Measurements from ENCODE around the gene CROCC.
"Not testable (repeated sequence)": the region's sequence is repeated elsewhere in the genome, so short reads cannot be mapped to it uniquely, and the experiment has no call there.

The CROCC gene

DNA sequence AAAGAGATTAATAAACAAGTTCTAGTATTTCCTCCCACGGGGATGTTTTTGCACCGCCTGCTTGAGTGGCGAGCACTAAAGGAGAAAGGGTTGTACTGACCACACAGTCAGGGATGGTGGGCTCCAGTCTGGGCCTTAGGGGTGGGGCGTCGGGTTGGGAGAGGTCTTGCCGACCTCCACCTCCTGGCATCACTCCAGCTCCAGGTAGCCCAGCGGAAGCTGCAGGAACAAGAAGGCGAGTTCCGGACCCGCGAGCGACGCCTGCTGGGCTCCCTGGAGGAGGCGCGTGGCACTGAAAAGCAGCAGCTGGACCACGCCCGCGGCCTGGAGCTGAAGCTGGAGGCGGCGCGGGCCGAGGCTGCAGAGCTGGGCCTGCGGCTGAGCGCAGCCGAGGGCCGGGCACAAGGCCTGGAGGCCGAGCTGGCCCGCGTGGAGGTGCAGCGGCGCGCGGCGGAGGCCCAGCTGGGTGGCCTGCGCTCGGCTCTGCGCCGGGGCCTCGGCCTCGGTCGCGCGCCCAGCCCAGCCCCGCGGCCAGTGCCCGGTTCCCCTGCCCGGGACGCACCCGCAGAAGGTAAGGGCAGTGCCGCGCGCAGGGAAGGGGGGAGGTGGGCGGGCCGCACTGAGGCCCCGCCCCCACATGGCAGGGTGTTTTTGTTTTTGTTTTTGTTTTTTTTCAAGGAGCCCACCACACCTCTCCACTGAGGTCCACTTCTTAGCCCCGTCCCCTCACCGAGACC lies 39.0 kb downstream of the CROCC start:
- Histone ChIP-seq H3K36me3 (ENCODE audit: control insufficient read depth, insufficient read depth, low read length) (peaks cover 19% of the 10 kb centered on the region), H3K4me3 (ENCODE audit: low read length) (peak overlapping the region; percentile 42; the same call in 1 of the 2 replicates), H3K4me1 (ENCODE audit: control insufficient read depth, insufficient read depth, low read length) (no peaks in the 10 kb centered on the region), H3K27me3 (ENCODE audit: control insufficient read depth, insufficient read depth, low read length) (no peaks in the 10 kb centered on the region), H3K27ac (ENCODE audit: low read length) (no peak overlapping the region), H3K9me3 (ENCODE audit: control insufficient read depth, insufficient read depth, low read length) (no peaks in the 10 kb centered on the region)
- no CpG with 5 or more reads among the region's 57 CpGs for WGBS (ENCODE audit: insufficient coverage, insufficient read length)
- peak; percentile 74 for DNase-seq (ENCODE audit: low read depth, low spot score)

DNA sequence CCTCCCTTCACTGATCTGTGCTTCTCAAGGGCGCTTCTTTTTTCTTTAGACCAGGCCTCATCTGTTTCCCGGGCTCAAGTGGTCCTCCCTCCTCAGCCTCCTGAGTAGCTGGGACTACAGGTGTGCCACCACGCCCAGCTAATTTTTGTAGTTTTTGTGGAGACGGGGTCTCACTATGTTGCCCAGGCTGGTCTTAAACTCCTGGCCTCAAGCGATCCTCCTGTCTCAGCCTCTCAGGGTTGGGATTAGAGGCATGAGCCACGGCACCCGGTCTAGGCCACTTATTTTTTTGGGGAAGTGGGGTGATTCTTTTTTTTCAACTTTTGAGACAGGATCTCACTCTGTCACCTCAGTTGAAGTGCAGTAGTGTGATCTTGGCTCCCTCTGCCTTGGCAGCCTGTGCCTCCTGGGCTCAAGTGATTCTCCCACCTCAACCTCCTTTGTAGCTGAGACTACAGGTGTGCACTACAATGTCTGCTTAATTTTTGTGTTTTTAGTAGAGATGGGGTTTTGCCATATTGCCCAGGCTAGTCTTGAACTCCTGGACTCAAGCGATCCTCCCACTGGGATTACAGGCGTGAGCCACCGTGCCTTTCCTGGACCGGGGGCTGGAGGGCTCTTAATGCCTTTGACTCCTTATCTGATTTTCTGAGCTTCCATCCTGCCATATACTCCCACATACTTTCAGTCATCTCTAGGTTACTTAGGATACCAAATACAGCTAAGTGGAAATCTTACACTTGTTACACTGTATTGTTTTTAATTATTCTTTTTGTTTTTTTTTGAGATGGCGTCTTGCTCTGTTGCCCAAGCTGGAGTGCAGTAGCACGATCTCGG lies 39.8 kb downstream of the CROCC start:
- H3K4me3 ChIP-seq (ENCODE audit: low read length) = no peak overlapping the region; the same call in 1 of the 2 replicates
- no peaks in the 10 kb centered on the region for H3K4me1 ChIP-seq (ENCODE audit: control insufficient read depth, insufficient read depth, low read length)
- H3K27ac ChIP-seq (ENCODE audit: low read length) = no peak overlapping the region
- no peak for DNase-seq (ENCODE audit: low read depth, low spot score)
- H3K9me3 ChIP-seq (ENCODE audit: control insufficient read depth, insufficient read depth, low read length) = no peaks in the 10 kb centered on the region
- peaks cover 22% of the 10 kb centered on the region for H3K36me3 ChIP-seq (ENCODE audit: control insufficient read depth, insufficient read depth, low read length)
- no CpG with 5 or more reads among the region's 14 CpGs for WGBS (ENCODE audit: insufficient coverage, insufficient read length)
- no peaks in the 10 kb centered on the region for H3K27me3 ChIP-seq (ENCODE audit: control insufficient read depth, insufficient read depth, low read length)

DNA sequence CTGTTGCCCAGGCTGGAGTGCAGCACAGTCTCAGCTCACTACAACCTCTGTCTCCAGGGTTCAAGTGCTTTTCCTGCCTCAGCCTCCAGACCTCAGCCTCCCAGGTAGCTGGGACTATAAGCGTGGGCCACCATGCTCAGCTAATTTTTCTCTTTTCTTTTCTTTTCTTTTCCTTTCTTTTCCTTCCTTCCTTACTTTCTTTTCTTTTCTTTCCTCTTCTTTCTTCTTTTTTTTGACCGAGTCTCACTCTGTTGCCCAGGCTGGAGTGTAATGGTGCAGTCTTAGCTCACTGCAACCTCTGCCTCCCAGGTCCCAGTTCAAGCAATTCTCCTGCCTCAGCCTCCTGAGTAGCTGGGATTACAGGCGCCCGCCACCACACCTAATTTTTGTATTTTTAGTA lies 42.4 kb downstream of the CROCC start:
- H3K36me3 ChIP-seq (ENCODE audit: control insufficient read depth, insufficient read depth, low read length) = peaks cover 16% of the 10 kb centered on the region
- H3K9me3 ChIP-seq (ENCODE audit: control insufficient read depth, insufficient read depth, low read length); H3K4me3 ChIP-seq (ENCODE audit: low read length); H3K4me1 ChIP-seq (ENCODE audit: control insufficient read depth, insufficient read depth, low read length); H3K27me3 ChIP-seq (ENCODE audit: control insufficient read depth, insufficient read depth, low read length); H3K27ac ChIP-seq (ENCODE audit: low read length); DNase-seq (ENCODE audit: low read depth, low spot score): not testable (repeated sequence)
- WGBS (ENCODE audit: insufficient coverage, insufficient read length) = no CpG with 5 or more reads among the region's 4 CpGs

DNA sequence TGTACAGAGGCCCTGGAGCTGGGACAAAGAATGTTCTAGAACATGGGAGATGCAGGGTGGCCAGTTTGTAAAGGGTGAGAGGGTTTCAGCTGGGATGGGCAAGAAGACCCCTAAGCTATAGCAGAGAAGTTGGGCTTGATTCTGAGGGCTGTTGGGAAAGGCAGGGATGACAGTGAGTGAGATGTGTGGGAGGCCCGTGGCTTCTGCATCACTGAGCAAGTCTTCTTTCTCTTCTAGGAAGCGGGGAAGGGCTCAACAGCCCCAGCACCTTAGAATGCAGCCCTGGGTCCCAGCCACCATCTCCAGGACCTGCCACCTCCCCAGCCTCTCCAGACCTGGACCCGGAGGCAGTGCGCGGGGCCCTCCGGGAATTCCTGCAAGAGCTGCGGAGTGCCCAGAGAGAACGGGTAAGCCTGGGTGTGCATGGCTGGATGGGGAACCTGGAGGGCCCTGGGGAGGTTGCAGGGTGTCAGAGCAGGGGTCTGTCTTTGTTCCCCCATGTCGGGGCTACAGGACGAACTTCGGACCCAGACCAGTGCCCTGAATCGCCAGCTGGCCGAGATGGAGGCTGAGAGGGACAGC lies 43.8 kb downstream of the CROCC start:
- no peak overlapping the region for H3K4me3 ChIP-seq (ENCODE audit: low read length)
- no peaks in the 10 kb centered on the region for H3K27me3 ChIP-seq (ENCODE audit: control insufficient read depth, insufficient read depth, low read length)
- no peak for DNase-seq (ENCODE audit: low read depth, low spot score)
- H3K36me3 ChIP-seq (ENCODE audit: control insufficient read depth, insufficient read depth, low read length) = peaks cover 16% of the 10 kb centered on the region
- no CpG with 5 or more reads among the region's 13 CpGs for WGBS (ENCODE audit: insufficient coverage, insufficient read length)
- no peak overlapping the region for H3K27ac ChIP-seq (ENCODE audit: low read length)
- H3K4me1 ChIP-seq (ENCODE audit: control insufficient read depth, insufficient read depth, low read length) = no peaks in the 10 kb centered on the region
- no peaks in the 10 kb centered on the region for H3K9me3 ChIP-seq (ENCODE audit: control insufficient read depth, insufficient read depth, low read length)

DNA sequence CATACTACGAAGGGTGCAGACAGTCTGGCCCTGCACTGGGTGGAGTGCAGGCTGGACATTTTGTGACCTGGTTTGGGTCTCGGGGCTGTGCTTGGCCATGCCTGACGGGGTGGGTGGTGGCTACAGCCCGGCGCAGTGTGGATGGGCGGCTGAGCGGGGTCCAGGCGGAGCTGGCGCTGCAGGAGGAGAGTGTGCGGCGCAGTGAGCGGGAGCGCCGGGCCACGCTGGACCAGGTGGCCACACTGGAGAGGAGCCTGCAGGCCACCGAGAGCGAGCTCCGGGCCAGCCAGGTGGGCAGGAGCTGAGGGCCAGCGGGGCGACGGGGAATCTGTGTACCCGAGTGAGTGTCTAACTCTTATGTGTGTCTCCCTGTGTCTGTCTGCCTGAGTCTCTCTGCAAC lies 44.6 kb downstream of the CROCC start:
- Histone ChIP-seq H3K9me3 (ENCODE audit: control insufficient read depth, insufficient read depth, low read length) (no peaks in the 10 kb centered on the region), H3K4me3 (ENCODE audit: low read length) (no peak overlapping the region), H3K27ac (ENCODE audit: low read length) (no peak overlapping the region), H3K36me3 (ENCODE audit: control insufficient read depth, insufficient read depth, low read length) (peaks cover 19% of the 10 kb centered on the region), H3K4me1 (ENCODE audit: control insufficient read depth, insufficient read depth, low read length) (no peaks in the 10 kb centered on the region; the same call in 1 of the 2 replicates), H3K27me3 (ENCODE audit: control insufficient read depth, insufficient read depth, low read length) (no peaks in the 10 kb centered on the region)
- DNase-seq (ENCODE audit: low read depth, low spot score) = no peak
- WGBS (ENCODE audit: insufficient coverage, insufficient read length) = no CpG with 5 or more reads among the region's 22 CpGs

DNA sequence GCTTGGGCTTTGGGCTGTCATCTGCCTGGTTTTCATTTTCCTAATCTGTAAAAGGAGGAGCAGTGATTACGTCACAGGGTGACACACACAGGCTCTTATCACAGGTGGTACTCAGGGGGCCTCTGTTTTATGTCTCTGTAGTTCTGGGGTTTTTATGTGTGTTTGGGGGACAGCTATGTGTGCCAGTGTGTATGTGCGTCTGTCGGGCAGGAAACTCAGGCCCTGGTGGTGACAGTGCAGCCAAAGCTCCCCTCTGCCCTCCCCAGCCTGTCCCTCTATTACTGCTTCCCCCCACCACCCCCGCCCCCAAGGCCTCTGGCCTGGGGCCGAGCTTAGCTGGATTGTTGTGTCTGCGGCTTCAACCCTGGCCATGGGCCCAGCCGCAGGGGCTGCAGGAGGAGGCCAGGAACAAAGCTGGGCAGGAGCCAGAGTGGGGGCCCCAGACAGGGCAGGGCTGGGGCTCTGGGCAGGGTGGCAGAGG lies 45.4 kb downstream of the CROCC start:
- no peak for DNase-seq (ENCODE audit: low read depth, low spot score)
- Histone ChIP-seq H3K9me3 (ENCODE audit: control insufficient read depth, insufficient read depth, low read length) (no peaks in the 10 kb centered on the region), H3K27me3 (ENCODE audit: control insufficient read depth, insufficient read depth, low read length) (no peaks in the 10 kb centered on the region), H3K4me1 (ENCODE audit: control insufficient read depth, insufficient read depth, low read length) (peaks cover 1% of the 10 kb centered on the region; the same call in 1 of the 2 replicates), H3K4me3 (ENCODE audit: low read length) (no peak overlapping the region), H3K27ac (ENCODE audit: low read length) (no peak overlapping the region), H3K36me3 (ENCODE audit: control insufficient read depth, insufficient read depth, low read length) (peaks cover 22% of the 10 kb centered on the region)
- WGBS (ENCODE audit: insufficient coverage, insufficient read length) = no CpG with 5 or more reads among the region's 7 CpGs

DNA sequence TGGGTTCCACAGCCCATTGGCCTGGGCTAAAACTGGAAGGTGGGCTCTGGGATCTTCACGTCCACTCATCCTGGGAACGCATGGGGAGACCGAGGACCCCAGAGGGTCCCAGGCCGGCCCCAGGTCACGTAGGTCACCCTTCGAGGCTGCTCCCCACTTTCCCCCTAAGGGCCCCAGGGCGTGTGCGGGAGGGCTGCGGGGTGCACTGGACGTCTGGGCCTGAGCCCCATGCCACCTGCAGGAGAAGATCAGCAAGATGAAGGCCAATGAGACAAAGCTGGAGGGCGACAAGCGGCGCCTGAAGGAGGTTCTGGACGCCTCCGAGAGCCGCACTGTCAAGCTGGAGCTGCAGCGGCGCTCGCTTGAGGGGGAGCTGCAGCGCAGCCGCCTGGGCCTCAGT lies 46.2 kb downstream of the CROCC start:
- H3K9me3 ChIP-seq (ENCODE audit: control insufficient read depth, insufficient read depth, low read length) = no peaks in the 10 kb centered on the region
- no peak overlapping the region for H3K4me3 ChIP-seq (ENCODE audit: low read length)
- H3K27ac ChIP-seq (ENCODE audit: low read length) = no peak overlapping the region
- peaks cover 1% of the 10 kb centered on the region; the same call in 1 of the 2 replicates for H3K4me1 ChIP-seq (ENCODE audit: control insufficient read depth, insufficient read depth, low read length)
- no CpG with 5 or more reads among the region's 21 CpGs for WGBS (ENCODE audit: insufficient coverage, insufficient read length)
- H3K36me3 ChIP-seq (ENCODE audit: control insufficient read depth, insufficient read depth, low read length) = peaks cover 22% of the 10 kb centered on the region
- DNase-seq (ENCODE audit: low read depth, low spot score) = no peak
- H3K27me3 ChIP-seq (ENCODE audit: control insufficient read depth, insufficient read depth, low read length) = no peaks in the 10 kb centered on the region

DNA sequence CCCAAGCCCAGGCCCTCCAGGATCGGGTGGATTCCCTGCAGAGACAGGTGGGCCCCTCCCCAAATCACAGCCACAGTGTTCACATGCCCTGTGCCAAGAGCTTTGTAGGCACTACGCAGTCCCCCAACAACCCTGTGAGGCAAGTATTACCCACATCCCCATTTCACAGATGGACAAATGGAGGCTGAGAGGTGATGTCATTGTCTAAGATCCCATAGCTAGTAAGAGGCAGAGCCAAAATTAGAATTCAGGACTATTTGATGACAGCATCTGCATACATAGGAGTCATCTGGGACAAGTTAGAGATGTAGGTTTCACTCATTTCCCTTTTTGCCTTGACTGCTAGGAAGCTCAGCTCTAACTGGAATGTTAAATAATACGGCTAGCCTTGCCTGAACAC lies 46.6 kb downstream of the CROCC start:
- WGBS (ENCODE audit: insufficient coverage, insufficient read length) = no CpG with 5 or more reads among the region's 3 CpGs
- DNase-seq (ENCODE audit: low read depth, low spot score) = no peak
- Histone ChIP-seq H3K4me3 (ENCODE audit: low read length) (no peak overlapping the region), H3K9me3 (ENCODE audit: control insufficient read depth, insufficient read depth, low read length) (no peaks in the 10 kb centered on the region), H3K27me3 (ENCODE audit: control insufficient read depth, insufficient read depth, low read length) (no peaks in the 10 kb centered on the region), H3K4me1 (ENCODE audit: control insufficient read depth, insufficient read depth, low read length) (peaks cover 1% of the 10 kb centered on the region; the same call in 1 of the 2 replicates), H3K36me3 (ENCODE audit: control insufficient read depth, insufficient read depth, low read length) (peaks cover 23% of the 10 kb centered on the region), H3K27ac (ENCODE audit: low read length) (no peak overlapping the region)

DNA sequence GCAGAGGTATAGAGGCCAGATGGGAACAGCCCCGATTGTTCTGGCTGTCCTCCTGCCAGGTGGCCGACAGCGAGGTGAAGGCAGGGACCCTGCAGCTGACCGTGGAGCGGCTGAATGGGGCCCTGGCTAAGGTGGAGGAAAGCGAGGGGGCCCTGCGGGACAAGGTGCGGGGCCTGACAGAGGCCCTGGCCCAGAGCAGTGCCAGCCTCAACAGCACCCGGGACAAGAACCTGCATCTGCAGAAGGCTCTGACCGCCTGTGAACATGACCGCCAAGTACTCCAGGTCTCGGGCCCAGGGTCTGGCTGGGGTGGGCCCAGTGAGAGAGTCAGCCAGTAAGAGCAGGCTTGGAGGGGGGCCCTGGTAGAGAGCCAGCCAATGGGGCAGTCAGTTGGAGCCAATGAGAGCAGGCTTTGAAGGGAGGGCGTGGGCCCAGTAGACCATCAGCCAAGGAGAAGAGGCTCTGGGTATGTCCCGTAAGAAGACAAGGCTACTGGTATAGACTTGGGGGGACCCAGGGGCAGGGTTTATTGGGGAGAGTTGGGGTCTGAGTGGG lies 47.4 kb downstream of the CROCC start:
- WGBS (ENCODE audit: insufficient coverage, insufficient read length) = no CpG with 5 or more reads among the region's 14 CpGs
- no peak overlapping the region for H3K27ac ChIP-seq (ENCODE audit: low read length)
- peaks cover 25% of the 10 kb centered on the region for H3K36me3 ChIP-seq (ENCODE audit: control insufficient read depth, insufficient read depth, low read length)
- H3K9me3 ChIP-seq (ENCODE audit: control insufficient read depth, insufficient read depth, low read length) = no peaks in the 10 kb centered on the region
- H3K27me3 ChIP-seq (ENCODE audit: control insufficient read depth, insufficient read depth, low read length) = no peaks in the 10 kb centered on the region
- no peak overlapping the region for H3K4me3 ChIP-seq (ENCODE audit: low read length)
- peaks cover 1% of the 10 kb centered on the region; the same call in 1 of the 2 replicates for H3K4me1 ChIP-seq (ENCODE audit: control insufficient read depth, insufficient read depth, low read length)
- no peak for DNase-seq (ENCODE audit: low read depth, low spot score)

DNA sequence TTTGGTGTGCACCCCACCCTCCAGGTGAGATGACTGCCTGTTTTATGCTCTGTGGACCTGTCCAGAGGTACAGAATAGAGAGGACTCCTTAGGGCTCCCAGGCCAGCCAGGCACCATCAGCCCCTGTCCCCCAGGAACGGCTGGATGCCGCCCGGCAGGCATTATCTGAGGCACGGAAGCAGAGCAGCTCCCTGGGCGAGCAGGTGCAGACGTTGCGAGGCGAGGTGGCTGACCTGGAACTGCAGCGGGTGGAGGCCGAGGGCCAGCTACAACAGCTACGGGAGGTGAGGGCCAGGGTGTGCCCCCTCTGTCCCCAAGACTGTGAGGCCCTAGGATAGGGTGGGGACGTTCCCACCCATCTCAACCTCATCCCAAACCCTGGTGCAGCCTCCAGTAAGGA lies 47.9 kb downstream of the CROCC start:
- no CpG with 5 or more reads among the region's 12 CpGs for WGBS (ENCODE audit: insufficient coverage, insufficient read length)

More for the DNA sequence above, 47.9 kb downstream of the CROCC start:
- Histone ChIP-seq H3K27me3 (ENCODE audit: control insufficient read depth, insufficient read depth, low read length) (no peaks in the 10 kb centered on the region), H3K4me1 (ENCODE audit: control insufficient read depth, insufficient read depth, low read length) (peaks cover 1% of the 10 kb centered on the region; the same call in 1 of the 2 replicates), H3K4me3 (ENCODE audit: low read length) (no peak overlapping the region), H3K9me3 (ENCODE audit: control insufficient read depth, insufficient read depth, low read length) (no peaks in the 10 kb centered on the region), H3K27ac (ENCODE audit: low read length) (no peak overlapping the region), H3K36me3 (ENCODE audit: control insufficient read depth, insufficient read depth, low read length) (peaks cover 25% of the 10 kb centered on the region)
- DNase-seq (ENCODE audit: low read depth, low spot score) = no peak
